Neural progenitor cell (in vitro differentiated cells): ENCODE measurements around the gene CD244. TPM values are rescaled to one million over a fixed set of nuclear protein-coding genes. Genes with fewer than 3 reads are reported as not detected.
"Not testable (repeated sequence)": the region's sequence is repeated elsewhere in the genome, so short reads cannot be mapped to it uniquely, and the experiment has no call there.

Source experiments
- DNase-seq: peaks from one replicate; pipeline ENCODE4 v3.0.0-alpha.2; 2016; ENCODE audit warnings: low spot score
- H2AFZ ChIP-seq: fragments of 200-600 bp; sonication (generic); replicated peaks from 2 replicates; pipeline ENCODE4 v1.6.1; 2016; ENCODE audit warnings: antibody characterized with exemption
- H3F3A ChIP-seq: fragments of 200-600 bp; sonication (generic); 2 replicates; pipeline ENCODE4 v1.6.1; 2016; ENCODE audit warnings: antibody characterized with exemption, low read depth
- H3K27ac ChIP-seq: fragments of 200-600 bp; sonication (generic); 2 replicates; pipeline ENCODE4 v1.5.1; 2016; ENCODE audit warnings: mild to moderate bottlenecking
- H3K27me3 ChIP-seq: fragments of 200-600 bp; sonication (generic); 2 replicates; pipeline ENCODE4 v1.6.1; 2016; ENCODE audit warnings: mild to moderate bottlenecking, moderate library complexity
- H3K36me3 ChIP-seq: fragments of 200-600 bp; sonication (generic); 2 replicates; pipeline ENCODE4 v1.5.1; 2016
- H3K4me1 ChIP-seq: fragments of 200-600 bp; sonication (generic); 2 replicates; pipeline ENCODE4 v1.6.1; 2016; ENCODE audit warnings: mixed run types
- H3K4me2 ChIP-seq: fragments of 200-600 bp; sonication (generic); 2 replicates; pipeline ENCODE4 v1.6.1; 2016
- H3K4me3 ChIP-seq: fragments of 200-600 bp; sonication (generic); 2 replicates; pipeline ENCODE4 v1.5.1; 2016
- H3K79me2 ChIP-seq: fragments of 200-600 bp; sonication (generic); 2 replicates; pipeline ENCODE4 v1.6.1; 2016; ENCODE audit warnings: low read depth
- H3K9ac ChIP-seq: fragments of 200-600 bp; sonication (generic); 2 replicates; pipeline ENCODE4 v1.6.1; 2016
- H3K9me3 ChIP-seq: fragments of 200-600 bp; sonication (generic); 2 replicates; pipeline ENCODE4 v1.5.1; 2016; ENCODE audit warnings: low read depth
- H4K20me1 ChIP-seq: fragments of 200-600 bp; sonication (generic); 2 replicates; pipeline ENCODE4 v1.6.1; 2016; ENCODE audit warnings: low read depth
- H3K27ac Mint-ChIP-seq: 3 replicates; pipeline ENCODE4 v1.8.0; 2021; ENCODE audit warnings: mixed read lengths
- H3K27me3 Mint-ChIP-seq: 2 replicates; pipeline ENCODE4 v1.8.0; 2022; ENCODE audit warnings: low read depth, mild to moderate bottlenecking, inconsistent platforms, moderate library complexity, mixed read lengths; ENCODE audit not compliant: insufficient read depth
- H3K36me3 Mint-ChIP-seq: 3 replicates; pipeline ENCODE4 v1.8.0; 2021; ENCODE audit warnings: mixed read lengths
- H3K4me1 Mint-ChIP-seq: 3 replicates; pipeline ENCODE4 v1.8.0; 2021; ENCODE audit warnings: mixed read lengths
- H3K4me3 Mint-ChIP-seq: 3 replicates; pipeline ENCODE4 v1.8.0; 2021; ENCODE audit warnings: mild to moderate bottlenecking, moderate library complexity, mixed read lengths
- H3K9me3 Mint-ChIP-seq: 3 replicates; pipeline ENCODE4 v1.8.0; 2020; ENCODE audit warnings: mixed read lengths
- EZH2 ChIP-seq: fragments of 200-600 bp; sonication (generic); IDR thresholded peaks from 2 replicates; pipeline ENCODE4 v1.6.1; 2017; ENCODE audit warnings: antibody characterized with exemption, mild to moderate bottlenecking, moderate library complexity
- EZH2phosphoT487 ChIP-seq: fragments of 200-600 bp; sonication (generic); IDR thresholded peaks from 2 replicates; pipeline ENCODE4 v1.6.1; 2017; ENCODE audit warnings: antibody characterized with exemption
- total RNA-seq: library from RNA; depleted of rRNA; stranded (reverse); fragments of >200 nt; gene quantifications from 2 replicates; pipeline ENCODE4 v1.2.3, GENCODE V29; 2015; ENCODE audit warnings: low replicate concordance
- TF ChIP-seq, protein P1 (sequence below): fragments of 200-600 bp; sonication (generic); IDR thresholded peaks from 2 replicates; pipeline ENCODE4 v1.5.1; 2017; ENCODE audit warnings: antibody characterized with exemption, mild to moderate bottlenecking

Gene CD244
- total RNA-seq, 1 donor from 2014 or later: not detected

DNA sequence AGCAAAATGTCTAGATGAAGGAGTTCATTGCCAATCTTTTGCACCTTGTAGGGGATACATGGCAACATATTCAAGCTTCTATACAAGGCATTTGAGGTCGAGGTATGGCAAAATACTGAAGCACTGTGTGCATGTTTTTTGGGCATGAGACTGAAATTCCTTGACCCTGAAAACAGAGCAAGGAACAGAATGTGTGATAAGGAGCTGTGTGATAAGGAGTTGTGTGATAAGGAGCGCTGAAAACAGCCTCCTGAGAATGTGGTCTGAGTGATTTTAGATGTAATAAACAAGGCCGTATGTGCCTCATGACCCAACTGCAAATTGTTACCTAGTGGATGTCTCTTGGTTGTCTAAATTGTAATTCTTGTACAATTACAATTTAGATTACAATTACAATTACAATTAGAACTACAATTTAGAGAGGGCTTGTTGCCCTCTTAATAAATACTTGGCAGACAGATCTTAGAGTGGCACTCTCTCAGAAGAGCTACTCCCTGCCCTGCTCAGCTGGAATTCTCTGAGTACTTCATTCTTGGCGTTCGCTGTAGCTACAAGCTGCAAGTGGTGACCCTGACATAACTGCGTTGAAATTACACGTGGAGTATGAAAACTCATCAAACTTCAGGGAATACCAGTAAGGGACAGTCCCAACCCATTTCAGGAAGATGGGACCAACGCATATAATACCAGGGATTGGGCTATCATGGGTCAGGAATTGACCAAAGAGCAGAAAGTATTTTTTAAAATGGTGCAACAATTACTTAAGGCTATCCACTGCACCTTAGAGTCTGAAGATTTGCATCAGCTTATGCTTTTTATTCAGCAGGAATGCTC lies 42.3 kb upstream of the CD244 start:
- H3K4me2 ChIP-seq: no peak overlapping the region
- H3K79me2 ChIP-seq: no peaks in the 10 kb centered on the region
- no peaks in the 10 kb centered on the region for H4K20me1 ChIP-seq
- no peaks in the 10 kb centered on the region for H3F3A ChIP-seq
- Mint-ChIP-seq H3K27ac (no peak overlapping the region), H3K9me3 (no peaks in the 10 kb centered on the region), H3K4me1 (no peaks in the 10 kb centered on the region), H3K36me3 (no peaks in the 10 kb centered on the region), H3K27me3 (peaks cover 5% of the 10 kb centered on the region), H3K4me3 (no peak overlapping the region)
- no peak overlapping the region for H2AFZ ChIP-seq
- no peaks in the 10 kb centered on the region for H3K4me1 ChIP-seq
- no peak overlapping the region for H3K27ac ChIP-seq
- no peaks in the 10 kb centered on the region for H3K27me3 ChIP-seq
- H3K9ac ChIP-seq: no peak overlapping the region
- no peak overlapping the region for H3K4me3 ChIP-seq
- H3K36me3 ChIP-seq: no peaks in the 10 kb centered on the region
- no peak for DNase-seq
- TF ChIP-seq, protein P1, sequence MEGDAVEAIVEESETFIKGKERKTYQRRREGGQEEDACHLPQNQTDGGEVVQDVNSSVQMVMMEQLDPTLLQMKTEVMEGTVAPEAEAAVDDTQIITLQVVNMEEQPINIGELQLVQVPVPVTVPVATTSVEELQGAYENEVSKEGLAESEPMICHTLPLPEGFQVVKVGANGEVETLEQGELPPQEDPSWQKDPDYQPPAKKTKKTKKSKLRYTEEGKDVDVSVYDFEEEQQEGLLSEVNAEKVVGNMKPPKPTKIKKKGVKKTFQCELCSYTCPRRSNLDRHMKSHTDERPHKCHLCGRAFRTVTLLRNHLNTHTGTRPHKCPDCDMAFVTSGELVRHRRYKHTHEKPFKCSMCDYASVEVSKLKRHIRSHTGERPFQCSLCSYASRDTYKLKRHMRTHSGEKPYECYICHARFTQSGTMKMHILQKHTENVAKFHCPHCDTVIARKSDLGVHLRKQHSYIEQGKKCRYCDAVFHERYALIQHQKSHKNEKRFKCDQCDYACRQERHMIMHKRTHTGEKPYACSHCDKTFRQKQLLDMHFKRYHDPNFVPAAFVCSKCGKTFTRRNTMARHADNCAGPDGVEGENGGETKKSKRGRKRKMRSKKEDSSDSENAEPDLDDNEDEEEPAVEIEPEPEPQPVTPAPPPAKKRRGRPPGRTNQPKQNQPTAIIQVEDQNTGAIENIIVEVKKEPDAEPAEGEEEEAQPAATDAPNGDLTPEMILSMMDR: no peak
- TF ChIP-seq EZH2phosphoT487 (no peak), EZH2 (no peak)
- no peaks in the 10 kb centered on the region for H3K9me3 ChIP-seq

DNA sequence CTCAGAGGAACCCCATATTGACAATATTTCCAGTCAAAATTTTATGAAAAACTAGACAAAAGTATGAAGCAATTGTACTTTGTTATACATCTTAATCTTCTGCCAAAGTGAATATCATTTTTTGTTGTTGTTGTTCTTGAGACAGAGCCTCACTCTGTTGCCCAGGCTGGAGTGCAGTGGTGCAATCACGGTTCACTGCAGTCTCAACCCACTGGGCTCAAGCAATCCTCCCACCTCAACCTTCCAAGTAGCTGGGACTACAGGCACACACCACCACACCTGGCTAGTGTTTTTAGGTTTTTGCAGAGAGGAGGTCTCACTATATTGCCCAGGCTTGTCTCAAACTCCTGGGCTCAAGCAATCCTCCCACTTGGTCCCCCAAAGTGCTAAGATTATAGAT lies 39.6 kb upstream of the CD244 start:
- not testable (repeated sequence) for H3K36me3 ChIP-seq, H3K27ac Mint-ChIP-seq, DNase-seq, H3K27me3 Mint-ChIP-seq, H3F3A ChIP-seq, H2AFZ ChIP-seq, H3K27ac ChIP-seq, H3K9me3 Mint-ChIP-seq, H3K4me1 ChIP-seq, H3K9ac ChIP-seq, H3K4me3 ChIP-seq, H3K4me3 Mint-ChIP-seq, H3K36me3 Mint-ChIP-seq, H3K79me2 ChIP-seq, H4K20me1 ChIP-seq, H3K9me3 ChIP-seq, H3K27me3 ChIP-seq, H3K4me1 Mint-ChIP-seq, H3K4me2 ChIP-seq

DNA sequence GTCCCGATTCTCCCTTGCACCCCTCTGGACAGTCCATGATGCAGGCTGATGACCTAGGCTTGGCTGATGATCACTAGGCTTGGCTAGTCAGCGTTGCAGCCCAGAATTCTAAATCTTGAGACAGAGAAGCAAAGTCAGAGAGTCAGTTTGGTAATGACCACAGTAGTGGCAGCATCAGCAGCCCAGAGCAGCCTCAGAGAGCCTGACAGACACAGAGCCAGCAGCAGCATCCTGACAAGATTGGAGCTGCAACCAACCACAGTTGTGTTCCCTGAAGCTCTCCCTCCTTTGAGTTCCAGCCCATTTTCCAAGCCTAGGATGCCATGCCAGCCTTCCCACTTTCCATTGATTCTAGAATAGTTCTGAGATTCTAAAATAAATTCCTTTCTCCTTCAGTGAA lies 39.1 kb upstream of the CD244 start:
- Histone ChIP-seq H4K20me1 (no peaks in the 10 kb centered on the region), H3K4me3 (no peak overlapping the region), H3K4me2 (no peak overlapping the region), H3K36me3 (no peaks in the 10 kb centered on the region), H3K9ac (no peak overlapping the region), H2AFZ (no peak overlapping the region), H3F3A (no peaks in the 10 kb centered on the region), H3K27me3 (no peaks in the 10 kb centered on the region), H3K4me1 (no peaks in the 10 kb centered on the region), H3K9me3 (no peaks in the 10 kb centered on the region), H3K27ac (no peak overlapping the region), H3K79me2 (no peaks in the 10 kb centered on the region)
- H3K4me3 Mint-ChIP-seq: no peak overlapping the region
- H3K36me3 Mint-ChIP-seq: no peaks in the 10 kb centered on the region
- no peaks in the 10 kb centered on the region for H3K9me3 Mint-ChIP-seq
- TF ChIP-seq EZH2phosphoT487 (no peak), EZH2 (no peak)
- TF ChIP-seq, protein P1: no peak
- no peak for DNase-seq
- no peaks in the 10 kb centered on the region for H3K4me1 Mint-ChIP-seq
- peaks cover 2% of the 10 kb centered on the region for H3K27me3 Mint-ChIP-seq
- H3K27ac Mint-ChIP-seq: no peak overlapping the region

DNA sequence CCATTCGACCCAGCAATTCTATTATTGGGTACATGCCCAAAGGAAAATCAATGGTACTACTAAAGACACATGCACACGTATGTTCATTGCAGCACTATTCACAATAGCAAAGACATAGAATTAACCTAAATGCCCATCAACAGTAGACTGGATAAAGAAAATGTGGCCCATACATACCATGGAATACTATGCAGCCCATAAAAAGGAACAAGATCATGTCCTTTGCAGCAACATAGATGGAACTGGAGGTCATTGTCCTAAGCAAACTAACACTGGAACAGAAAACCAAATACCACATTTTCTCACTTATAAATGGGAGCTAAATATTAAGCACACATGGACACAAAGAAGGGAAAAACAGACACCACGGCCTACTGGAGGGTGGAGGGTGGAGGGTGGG lies 38.0 kb upstream of the CD244 start:
- H3K4me3 Mint-ChIP-seq, H3K9ac ChIP-seq: not testable (repeated sequence)

DNA sequence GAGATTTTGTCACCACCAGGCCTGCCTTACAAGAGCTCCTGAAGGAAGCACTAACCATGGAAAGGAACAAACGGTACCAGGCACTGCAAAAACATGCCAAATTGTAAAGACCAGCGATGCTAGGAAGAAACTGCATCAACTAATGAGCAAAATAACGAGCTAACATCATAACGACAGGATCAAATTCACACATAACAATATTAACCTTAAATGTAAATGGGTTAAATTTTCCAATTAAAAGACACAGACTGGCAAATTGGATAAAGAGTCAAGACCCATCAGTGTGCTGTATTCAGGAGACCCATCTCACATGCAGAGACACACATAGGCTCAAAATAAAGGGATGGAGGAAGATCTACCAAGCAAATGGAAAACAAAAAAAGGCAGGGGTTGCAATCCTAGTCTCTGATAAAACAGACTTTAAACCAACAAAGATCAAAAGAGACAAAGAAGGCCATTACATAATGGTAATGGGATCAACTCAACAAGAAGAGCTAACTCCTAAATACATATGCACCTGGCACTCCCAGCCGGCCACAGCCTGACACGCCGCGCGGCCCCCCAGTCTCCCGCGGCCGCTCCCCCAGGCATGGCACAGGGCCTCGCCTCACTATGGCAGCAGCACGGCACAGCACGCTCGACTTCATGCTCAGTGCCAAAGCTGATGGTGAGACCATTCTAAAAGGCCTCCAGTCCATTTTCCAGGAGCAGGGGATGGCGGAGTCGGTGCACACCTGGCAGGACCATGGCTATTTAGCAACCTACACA lies 31.9 kb upstream of the CD244 start:
- H3K4me1 Mint-ChIP-seq, H3K36me3 ChIP-seq, H3K4me2 ChIP-seq, H3K79me2 ChIP-seq, H3K9ac ChIP-seq, DNase-seq, H3K36me3 Mint-ChIP-seq, H3F3A ChIP-seq, H3K27me3 Mint-ChIP-seq, H3K4me3 ChIP-seq, H3K27ac ChIP-seq, H3K4me1 ChIP-seq, H2AFZ ChIP-seq, H3K4me3 Mint-ChIP-seq, H3K27me3 ChIP-seq, H3K27ac Mint-ChIP-seq, H4K20me1 ChIP-seq, H3K9me3 ChIP-seq: not testable (repeated sequence)
- peaks cover 12% of the 10 kb centered on the region for H3K9me3 Mint-ChIP-seq

More for the DNA sequence above, 38.0 kb upstream of the CD244 start:
- H3K27me3 Mint-ChIP-seq, H3K36me3 ChIP-seq, H2AFZ ChIP-seq, H4K20me1 ChIP-seq, H3K36me3 Mint-ChIP-seq, H3K27ac ChIP-seq, H3K4me3 ChIP-seq, H3K27me3 ChIP-seq, H3K27ac Mint-ChIP-seq, H3K4me1 Mint-ChIP-seq, DNase-seq, H3K4me2 ChIP-seq, H3K9me3 Mint-ChIP-seq, H3K9me3 ChIP-seq, H3F3A ChIP-seq, H3K4me1 ChIP-seq, H3K79me2 ChIP-seq: not testable (repeated sequence)
